GM12875 (cell line): ENCODE data around the gene ATXN10.

Experiments used
- H3K4me3 ChIP-seq: one replicate; pipeline ENCODE4 v1.5.1; 2011; ENCODE audit warnings: low read depth, low read length, control low read depth
- TF ChIP-seq, protein P1 (sequence below): IDR thresholded peaks from 2 replicates; pipeline ENCODE4 v1.5.1; 2011; ENCODE audit warnings: low read depth, mild to moderate bottlenecking, control low read depth, inconsistent platforms, low read length, moderate library complexity, borderline replicate concordance; ENCODE audit not compliant: insufficient read depth

ATXN10 gene

GRCh38 chr22:45893516-45893915 is 221.9 kb downstream of the ATXN10 start:
- TF ChIP-seq, protein P1, sequence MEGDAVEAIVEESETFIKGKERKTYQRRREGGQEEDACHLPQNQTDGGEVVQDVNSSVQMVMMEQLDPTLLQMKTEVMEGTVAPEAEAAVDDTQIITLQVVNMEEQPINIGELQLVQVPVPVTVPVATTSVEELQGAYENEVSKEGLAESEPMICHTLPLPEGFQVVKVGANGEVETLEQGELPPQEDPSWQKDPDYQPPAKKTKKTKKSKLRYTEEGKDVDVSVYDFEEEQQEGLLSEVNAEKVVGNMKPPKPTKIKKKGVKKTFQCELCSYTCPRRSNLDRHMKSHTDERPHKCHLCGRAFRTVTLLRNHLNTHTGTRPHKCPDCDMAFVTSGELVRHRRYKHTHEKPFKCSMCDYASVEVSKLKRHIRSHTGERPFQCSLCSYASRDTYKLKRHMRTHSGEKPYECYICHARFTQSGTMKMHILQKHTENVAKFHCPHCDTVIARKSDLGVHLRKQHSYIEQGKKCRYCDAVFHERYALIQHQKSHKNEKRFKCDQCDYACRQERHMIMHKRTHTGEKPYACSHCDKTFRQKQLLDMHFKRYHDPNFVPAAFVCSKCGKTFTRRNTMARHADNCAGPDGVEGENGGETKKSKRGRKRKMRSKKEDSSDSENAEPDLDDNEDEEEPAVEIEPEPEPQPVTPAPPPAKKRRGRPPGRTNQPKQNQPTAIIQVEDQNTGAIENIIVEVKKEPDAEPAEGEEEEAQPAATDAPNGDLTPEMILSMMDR = no peak
- H3K4me3 ChIP-seq = no peak overlapping the region
